22Rv1 (cell line): Measurements from ENCODE around the gene KRT4.

Experiments
- H3K27ac ChIP-seq: fragments of 450-650 bp; 2 replicates; pipeline ENCODE4 v1.5.1; 2017
- ZFX ChIP-seq: fragments of 450-650 bp; IDR thresholded peaks from 2 replicates; pipeline ENCODE4 v1.6.1; 2017; ENCODE audit warnings: antibody characterized with exemption, borderline replicate concordance
- TF ChIP-seq, protein P1 (sequence below): fragments of 450-650 bp; IDR thresholded peaks from 2 replicates; pipeline ENCODE4 v1.5.1; 2017; ENCODE audit warnings: mild to moderate bottlenecking

KRT4 gene

DNA sequence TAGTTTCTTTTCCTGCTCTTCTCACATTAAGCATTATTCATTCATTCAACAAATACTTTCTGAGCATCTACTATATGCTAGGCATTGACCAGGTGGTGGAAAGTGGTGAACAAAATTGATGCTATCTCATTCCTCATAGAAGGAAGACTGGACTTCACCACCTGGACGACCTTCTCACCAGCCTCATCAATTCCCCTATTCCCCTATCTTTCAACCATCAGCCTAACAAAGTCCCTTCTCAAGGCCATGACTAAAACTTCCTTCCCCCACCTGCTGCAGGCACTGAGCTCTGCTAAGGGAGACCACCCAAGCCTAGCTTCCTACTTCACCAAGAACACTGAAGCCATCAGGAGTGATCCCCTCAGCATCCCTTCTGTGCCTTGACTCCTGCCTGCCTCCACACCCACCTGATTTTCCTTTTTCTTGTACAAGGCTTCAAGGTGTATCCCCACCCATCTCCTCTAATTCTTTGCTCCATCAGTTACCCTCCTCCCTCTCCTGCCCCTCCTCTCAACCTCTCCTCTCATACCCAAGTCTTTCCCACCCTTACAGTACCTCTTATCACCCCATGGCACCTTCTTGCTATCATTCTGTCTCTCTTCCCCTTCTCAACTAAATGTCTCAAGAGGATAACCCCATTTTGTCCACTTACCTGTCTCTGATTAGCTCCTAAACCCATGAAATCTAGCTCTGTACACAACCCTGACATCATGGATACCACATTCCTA is 56.3 kb downstream of the KRT4 start:
- no peak for TF ChIP-seq ZFX
- TF ChIP-seq, protein P1, sequence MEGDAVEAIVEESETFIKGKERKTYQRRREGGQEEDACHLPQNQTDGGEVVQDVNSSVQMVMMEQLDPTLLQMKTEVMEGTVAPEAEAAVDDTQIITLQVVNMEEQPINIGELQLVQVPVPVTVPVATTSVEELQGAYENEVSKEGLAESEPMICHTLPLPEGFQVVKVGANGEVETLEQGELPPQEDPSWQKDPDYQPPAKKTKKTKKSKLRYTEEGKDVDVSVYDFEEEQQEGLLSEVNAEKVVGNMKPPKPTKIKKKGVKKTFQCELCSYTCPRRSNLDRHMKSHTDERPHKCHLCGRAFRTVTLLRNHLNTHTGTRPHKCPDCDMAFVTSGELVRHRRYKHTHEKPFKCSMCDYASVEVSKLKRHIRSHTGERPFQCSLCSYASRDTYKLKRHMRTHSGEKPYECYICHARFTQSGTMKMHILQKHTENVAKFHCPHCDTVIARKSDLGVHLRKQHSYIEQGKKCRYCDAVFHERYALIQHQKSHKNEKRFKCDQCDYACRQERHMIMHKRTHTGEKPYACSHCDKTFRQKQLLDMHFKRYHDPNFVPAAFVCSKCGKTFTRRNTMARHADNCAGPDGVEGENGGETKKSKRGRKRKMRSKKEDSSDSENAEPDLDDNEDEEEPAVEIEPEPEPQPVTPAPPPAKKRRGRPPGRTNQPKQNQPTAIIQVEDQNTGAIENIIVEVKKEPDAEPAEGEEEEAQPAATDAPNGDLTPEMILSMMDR: no peak
- no peak overlapping the region for H3K27ac ChIP-seq
